Amniotic stem cell (primary cell): ENCODE data around the gene AAMP.
A peak's percentile ranks its signal among the peaks of the same experiment; 100 is the strongest.

Experiments
- DNase-seq: peaks from one replicate; lab custom pipeline; 2025; lab: John Stamatoyannopoulos, UW

AAMP gene

DNA sequence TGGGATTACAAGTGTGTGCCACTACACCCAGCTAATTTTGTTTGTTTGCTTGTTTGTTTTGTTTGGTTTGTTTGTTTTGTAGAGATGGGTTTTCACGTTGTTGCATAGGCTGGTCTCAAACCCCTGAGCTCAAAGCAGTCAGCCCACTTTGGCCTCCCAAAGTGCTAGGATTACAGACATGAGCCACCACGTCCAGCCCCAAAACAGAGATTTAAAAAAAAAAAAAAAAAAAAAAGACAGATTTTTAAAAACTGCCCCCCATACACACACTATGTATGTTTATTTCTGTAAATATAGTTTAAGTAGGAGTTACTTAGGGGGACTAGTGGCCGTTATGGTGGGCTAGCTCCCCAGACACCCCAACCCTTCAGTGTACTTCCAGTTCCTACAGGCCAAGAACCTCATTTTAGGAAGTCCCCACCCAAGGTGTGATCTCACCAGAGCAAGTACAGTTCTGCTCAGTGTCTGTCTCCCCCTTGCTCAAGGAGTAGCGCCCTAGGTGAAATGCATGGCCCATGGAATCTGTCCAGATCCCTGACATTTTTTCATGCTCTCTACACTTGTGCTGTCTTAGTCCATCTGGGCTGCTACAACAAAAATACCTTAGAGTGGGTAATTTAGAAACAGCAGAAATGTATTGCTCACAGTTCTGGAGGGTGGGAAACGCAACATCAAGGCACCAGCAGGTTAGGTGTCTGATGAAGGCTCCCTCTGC is 23.9 kb upstream of the AAMP start:
- no peak for DNase-seq

DNA sequence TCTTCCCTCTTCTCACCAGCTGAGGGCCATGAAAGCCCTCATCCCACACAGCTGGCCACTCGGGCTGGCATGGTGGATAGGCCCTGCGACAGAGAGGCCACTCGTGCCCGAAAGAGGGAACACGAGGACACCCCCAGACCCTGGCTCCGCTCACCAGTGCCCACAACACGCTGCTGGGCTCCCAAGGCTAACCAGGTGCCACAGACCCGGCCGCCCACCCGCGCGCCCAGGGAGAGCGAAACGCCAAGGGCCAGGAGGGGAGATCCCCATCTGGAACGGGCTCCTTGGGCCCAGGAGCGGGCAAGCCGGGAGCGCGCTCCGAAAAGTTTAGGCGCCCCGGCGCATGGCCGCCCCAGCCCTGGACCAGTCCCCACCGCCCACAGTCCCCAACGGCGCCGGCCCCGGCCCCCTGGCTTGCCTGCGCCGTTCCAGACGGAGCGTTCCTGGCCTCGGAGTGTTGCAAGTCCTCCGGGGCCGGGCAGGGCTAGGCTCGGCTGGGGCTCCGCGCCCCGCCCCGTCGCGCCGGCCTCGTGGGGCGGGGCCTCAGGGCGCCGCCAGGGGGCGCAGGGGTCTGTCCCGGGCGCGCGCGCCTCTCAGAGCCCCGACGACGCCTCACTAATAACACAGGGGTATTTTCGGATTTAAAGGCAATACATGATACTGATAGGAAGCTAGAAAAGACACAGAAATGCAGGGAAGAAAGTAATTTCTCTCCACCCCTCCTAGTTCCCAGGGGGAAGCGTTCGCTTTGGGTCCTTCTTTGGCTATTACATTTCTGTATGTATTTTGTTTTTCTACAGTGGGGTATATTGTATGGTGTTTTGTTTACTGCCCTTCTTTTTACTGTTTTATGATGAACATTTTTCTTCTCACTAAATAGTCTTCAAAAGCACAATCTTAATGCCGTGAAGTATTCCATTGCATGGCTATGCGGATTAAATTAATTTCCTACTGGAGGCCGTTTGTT is 22.4 kb upstream of the AAMP start, which contains the start of gene TMBIM1:
TSS of gene TMBIM1 (minus strand) at position 456 of the 967 bp plus-strand sequence. CDS start 10,362 bp downstream, outside the sequence.
- peak; percentile 33 for DNase-seq

DNA sequence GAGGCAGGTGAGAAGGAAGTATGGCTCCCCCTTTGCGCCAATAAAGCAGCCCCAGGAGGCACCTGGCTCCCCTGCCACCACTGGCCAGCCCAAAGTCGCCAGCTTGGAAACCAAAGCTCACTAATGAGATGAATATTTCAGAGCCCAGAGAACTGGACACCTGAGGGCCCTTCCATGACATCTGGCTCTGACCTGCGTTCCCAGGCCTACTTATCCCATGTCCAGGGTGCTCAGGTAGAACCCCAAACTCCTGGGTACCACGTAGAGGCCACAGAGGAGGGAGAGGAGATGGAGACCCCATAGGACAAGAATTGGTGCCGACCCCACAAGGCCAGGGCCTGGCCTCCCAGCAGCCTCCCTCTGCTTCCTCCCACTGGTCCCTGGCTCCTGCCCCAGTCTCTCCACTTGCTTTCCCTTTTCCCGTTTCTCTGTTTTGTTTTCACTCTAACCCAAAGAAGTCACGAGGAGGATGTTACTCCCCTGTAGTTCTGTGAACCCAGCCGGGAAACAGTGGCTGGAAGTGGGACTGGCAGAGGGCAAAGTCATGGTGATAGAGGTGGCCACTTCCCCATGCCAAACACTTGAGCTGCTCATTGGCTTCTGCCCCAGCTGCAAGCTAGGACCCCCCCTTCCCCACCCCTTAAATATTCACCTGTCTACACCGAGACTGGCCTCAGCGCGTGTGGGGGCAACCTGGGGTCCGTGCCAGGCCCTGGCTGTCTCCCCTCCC is 21.5 kb upstream of the AAMP start:
- DNase-seq, result peak; percentile 4

DNA sequence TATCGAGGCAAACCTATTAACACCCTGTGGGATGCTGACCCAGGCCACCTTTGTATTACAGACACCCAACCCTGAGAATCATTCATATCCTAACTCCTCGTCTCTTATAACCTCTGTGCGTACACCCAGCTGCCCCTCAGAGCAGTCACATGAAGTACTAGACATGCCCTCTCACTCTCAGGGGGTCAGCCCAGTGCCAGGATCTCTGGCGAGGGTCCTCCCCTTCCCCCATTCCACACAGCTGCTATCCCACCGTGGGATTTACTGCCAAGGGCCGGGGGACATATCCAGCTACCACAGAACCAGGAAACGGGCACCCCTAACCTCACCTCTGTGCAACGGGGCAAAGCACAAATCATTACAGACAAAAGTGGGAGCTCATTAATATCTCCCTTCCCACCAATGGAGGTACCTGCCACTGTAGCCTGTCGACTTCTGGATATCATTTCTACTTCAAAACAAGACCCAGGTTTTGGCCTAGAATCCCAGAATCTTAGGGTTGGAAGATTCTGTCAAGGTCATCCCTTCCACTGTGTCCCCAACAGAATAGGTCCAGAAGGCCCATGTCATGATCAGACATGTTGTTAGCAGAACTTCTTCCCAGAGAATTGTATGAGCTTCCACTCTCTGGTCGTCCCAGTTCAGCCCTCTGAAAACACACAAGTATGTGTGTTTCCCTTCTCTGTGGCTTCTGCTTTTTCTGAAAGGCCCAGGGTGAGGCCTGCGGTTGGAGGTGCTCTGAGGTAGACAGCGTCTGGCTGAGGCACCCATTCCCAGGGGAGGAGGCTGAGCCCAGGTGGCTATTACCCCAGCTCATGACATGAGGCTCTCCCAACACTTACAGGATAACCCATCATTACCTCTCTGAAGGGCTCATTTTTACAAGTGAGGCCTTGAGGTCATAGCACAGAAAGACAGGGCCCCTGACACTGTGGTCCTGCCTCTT is 20.7 kb upstream of the AAMP start:
- DNase-seq, result no peak

DNA sequence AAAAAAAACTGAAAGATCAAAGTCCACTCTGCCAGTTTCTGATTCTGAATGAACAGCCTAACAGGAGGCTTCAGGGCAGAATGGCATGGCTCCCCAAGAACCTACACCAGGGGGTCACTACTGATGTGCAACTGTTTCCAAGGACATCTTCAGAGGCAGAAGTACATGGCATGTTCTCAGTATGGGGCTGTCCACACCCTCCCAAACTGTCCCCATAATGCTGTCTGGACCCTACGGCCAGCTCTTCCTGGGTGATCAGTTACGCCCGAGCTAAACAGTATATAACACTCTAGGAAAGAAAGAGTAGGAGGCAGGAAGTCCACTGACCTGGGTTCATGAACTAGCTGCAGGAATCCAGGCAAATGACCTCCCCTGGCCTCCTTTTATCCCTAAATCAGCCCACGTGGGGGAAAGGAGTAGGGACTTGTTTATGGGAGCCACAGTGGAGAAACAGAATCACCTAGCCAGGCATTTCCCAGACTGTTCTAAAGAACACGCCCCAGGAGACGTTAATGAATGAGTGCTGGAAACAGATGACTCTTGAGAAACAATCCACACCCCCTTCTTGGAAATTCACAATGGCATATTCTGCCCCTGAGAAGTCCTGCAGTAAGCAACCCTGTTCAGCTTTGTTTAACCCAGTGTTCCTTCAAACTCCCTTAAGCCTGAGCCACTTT is 19.8 kb upstream of the AAMP start:
- DNase-seq, result no peak

DNA sequence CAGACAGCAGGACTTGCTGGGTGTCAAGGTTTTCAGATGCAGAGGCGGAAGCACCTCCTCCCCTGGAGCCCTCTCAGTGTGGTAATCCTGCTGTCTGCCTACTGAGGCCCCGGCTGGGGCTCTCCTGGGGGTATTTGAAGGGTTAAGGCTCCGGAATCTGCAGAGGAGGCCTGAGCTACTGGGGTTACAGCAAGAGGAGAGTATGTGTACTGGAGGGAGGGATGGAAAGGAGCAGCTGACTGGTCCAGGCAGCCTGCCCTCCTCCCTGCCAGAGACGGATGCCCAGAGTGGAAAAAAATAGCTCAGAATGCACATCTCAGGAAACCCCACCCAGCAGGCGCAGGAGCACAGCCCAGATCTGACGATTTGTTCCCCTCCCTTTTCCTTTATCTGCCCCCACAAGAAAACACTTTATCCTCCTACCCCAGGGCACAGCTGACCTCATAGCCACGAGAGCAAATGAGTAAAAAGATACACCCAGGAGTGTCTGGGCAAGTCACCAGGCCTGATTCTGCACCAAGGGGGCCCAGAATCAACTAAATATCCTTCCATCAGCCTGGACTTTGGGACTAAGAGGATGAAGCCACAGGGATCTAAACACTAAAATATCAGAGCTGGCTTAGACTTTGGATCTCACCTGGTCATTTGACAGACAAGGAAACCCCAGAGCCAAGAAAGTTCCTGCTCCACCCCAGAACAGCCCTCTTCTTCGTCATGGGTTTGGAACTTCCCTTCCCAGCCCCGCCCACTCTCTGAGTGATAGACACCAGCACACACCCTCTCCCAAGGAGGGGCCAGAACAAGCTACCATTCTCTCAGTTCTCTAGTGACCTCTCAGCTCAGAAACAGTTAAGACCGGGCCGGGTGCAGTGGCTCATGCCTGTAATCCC is 16.9 kb upstream of the AAMP start:
- peak; percentile 94 for DNase-seq

DNA sequence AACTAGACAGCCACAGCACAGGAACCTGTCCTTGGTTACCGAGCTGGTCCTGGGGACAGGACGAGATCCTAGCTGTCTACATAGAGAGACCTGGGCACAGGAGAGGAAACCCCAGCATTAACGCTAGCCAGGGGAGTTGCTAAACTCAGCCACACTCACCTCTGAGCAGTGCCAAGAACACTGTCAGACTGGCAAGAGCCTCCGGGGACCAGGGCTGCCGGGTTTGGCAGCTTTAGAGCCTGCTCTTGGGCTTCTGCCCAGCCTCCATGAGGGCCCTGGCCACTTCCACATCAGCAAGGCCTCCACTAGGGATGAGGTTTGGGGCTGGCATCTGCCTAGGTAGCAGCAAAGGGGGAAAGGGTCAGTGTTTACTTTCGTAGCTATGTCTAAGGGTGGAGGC is 15.7 kb upstream of the AAMP start:
- no peak for DNase-seq

DNA sequence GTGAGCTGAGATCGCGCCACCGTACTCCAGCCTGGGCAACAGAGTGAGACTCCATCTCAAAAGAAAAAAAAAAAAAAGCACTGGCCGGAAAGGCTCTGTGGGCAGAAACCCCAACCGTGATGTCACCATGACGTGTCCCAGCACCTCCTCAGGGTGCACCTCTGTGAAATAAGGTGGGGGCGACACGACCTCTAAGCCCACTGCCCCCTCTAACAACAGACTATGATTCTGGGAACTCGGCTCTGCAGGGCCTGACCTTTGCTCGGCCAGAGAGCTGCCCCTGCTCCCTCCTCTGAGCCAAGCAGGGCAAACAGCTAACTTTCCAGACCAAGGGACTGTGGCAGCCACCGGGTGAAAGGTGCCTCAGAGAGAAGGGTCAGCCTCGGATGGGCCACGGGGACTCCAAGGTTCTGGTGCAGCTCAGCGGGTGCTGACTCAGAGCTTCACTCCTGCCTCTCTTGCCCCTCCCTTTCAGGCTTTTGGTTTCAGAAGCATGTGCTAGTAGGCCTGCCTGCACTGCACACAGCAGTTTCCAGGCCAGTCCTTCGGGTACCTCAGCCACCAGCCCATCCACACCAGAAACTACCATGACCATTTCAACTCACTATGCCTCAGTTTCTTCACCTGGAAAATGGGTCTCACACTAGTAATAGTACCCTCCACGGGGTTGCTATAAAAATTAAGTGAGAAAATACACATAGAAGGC is 14.3 kb upstream of the AAMP start:
- DNase-seq, result peak; percentile 57

DNA sequence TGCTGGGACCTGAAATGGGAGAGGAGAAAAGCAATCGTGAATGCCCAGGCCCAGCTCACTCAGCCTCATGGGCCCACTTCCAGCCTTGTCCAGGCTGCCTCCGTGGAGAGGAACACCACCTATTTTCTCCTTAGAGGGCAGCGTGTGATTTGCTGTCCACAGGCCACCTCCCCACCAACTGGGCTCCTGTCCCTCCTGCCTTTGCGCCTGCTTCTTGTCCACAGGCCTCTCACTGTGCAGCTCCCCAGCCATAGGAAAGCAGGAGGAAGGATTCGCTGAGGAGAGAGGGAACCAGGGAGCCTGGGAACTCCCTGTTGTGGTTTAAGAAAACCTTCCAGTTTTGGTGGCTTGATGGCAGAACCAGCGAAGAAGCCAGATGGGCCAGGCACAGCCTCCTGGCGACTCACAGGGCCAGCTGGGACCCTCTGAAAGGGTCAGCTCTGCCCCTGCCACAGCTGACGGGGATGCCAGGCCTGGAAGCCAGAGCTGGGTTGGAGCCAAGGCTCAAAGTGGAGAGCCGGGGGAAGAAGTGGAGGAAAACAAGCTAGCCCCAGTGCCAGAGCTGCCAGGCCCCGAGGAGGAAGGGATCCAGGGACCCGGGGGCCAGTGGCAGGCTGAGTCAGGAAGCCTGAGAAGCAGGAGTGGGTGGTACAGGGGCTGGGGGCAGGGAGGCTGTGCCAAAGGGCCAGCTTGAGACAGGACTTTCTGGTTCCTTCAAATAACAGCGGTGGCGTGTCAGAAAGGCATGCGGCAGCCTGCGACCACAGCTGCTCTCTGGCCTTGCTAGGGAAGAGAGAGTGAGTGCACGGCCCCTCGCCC is 12.4 kb upstream of the AAMP start:
- no peak for DNase-seq

DNA sequence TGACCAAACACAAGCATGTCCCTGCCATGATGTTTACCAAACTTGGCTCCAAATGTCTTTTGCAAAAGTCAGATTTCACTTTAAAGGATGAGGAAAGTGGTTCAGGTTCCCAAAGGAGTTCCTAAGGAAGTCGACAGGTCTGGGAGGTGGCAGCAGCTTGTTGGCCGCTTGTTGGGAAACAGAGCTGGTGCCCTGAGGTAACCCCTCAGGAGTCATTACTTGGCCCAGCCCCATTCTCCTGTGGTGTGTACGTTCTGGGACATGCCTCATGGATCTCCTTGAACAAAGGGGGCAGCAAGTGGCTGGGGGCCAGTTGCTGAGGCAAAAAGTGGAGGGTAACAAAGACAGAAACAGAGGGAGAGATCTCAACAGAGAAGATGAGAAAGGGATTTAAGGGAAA is 11.5 kb upstream of the AAMP start:
- no peak for DNase-seq

DNA sequence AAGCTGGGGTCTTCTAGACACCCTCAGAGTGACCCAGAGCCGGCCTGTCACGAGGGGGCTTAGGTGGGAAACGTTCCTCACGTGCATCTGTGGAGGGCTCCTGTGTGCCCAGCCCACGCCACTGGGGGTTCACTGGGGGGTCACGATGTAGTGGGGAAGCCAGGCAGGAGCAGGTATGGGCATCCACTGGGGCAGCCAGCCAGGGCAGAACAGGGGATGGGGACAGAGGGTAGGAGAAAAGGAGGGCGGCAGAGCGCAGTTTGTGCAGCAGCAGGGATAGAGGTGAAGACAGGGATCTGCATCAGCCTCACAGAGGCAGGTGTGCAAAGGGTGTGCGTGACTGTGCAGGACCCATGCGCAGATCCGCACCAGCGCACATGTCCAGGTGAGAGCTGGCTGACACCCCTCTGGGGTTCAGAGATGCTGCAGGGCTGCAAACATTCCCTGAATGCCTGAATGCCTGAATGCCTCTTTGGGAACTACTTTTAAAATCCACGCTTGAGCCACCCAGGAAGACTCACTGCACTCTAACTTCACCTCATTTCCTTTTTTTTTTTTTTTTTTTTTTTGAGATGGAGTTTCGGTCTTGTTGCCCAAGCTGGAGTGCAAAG is 10.4 kb upstream of the AAMP start:
- DNase-seq, result no peak

DNA sequence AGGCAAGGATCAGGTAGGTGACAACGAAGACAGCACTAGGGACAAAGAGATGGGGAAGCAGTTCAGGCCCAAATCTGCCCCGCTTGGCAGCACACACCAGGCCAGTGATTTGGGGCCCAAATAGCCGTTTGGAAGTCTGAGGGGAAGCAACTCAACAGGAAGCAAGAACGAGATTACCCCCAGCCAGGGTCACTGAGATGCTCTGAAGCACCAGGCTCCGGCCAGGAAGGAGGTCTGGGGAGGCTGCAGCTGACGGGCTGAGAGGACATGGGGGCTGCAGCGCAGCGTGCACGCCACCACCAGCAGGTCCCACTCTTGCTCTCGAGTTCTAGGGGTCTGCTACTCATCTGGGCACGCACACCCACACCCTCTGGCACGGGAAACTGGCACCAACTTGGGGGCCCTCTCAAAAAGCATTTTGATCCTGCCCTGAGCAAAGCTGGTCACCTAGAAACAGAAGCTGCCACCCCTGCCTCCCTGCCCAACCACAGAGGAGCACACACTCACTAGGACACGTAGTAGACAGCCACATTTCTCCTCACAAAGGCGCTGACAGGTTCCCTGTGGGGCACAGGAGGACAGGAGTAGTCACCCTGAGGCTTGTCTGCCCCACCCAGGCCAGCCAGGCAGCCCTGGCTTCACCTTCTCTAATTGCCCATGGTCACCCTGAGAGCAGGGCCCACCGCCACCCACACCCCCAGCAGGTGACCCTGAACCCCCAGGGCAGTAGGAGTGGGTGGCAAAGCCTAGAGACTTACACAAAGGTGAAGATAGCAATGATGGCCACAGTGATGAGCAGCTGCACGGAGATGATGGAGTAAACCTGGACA is 8.8 kb upstream of the AAMP start:
- no peak for DNase-seq

DNA sequence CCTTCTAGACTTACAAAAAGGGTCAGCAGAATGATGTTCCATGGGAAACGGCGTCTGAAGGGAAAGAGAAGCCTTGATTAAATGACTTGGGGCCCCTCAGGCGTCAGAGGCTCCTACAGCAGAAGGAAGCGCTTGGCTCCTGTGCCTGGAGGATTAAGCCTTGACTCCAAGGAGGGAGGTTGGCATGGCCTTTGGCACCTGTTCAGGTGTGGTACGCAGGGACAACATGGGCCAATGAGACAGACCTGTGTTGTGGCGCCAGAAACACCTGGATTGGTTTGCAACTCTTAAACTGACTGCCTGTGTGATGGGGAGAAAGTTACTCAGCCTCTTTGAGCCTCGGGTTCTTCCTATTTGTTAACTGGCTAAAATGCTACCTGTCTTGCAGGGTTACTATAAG is 8.0 kb upstream of the AAMP start:
- DNase-seq, result no peak

DNA sequence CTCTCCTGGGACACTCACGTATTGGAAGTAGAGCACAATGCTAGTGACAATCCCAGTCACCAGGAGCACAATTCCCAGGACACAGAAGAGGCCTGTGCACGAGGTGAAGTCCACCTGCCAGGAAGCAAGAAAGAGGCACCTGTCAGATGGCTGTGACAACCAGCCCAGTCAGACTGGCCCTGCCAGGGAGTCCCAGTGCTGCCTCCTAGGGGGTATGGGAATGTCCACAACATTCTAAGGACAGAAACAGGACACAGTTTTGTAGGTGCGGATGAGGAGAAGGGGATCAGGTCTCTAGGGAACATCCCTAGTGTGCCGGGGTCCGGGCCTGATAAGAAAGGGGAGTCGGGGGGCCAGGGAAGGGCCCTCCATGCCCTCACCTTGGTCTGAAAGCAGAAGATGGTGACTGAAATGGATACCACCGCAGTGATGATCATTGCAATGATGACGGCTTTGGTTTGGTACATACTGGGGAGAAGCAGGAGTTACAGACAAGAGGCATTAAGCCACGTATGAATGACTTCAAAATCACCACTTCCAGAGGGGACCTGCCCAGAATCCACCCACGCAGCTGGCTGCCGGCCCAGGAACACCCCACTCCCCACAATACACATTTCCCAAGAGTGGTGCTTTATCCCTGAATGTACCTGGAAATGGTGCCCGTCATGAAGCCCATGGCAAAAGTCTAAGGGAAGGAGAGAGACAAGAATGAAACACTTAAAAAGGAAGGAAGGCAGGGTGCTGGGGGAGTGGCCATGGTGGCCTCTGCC is 7.2 kb upstream of the AAMP start:
- DNase-seq, result no peak

DNA sequence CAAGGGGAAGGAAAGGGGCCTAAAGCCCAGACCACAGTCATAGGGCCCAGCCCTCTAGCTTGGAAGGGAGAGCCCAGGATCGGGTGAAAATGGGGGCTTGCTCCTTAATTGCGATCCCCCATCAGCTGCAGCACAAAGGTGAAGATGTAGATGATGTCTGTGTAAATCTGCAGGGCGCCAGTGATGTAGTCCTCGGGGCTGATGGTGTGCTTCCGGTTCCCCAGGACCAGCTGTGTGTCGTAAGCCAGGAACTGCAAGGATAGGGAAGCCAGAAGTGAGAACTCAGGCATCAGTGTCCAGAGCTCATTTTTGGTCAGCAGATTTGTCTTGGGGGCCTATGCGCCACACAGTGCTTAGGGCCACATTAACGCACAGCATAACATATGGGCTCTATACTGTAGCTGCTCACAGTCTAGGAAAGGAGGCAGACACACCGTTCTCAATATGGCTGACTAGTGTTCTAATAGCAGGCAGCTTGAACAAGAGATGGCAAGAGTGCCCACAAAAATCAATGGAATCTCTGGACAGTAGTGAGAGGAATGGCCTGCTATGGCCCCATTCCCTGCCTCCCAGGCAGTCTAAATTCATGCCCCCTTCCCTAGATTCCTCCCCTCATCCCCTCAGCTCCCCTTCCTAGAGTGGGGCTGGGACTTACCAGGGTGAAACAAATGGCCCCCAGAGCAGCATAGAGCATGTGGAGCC is 5.6 kb upstream of the AAMP start:
- no peak for DNase-seq
